HG03571 (cell line): ENCODE results near the gene OSBPL2.

Experiments
- ATAC-seq: cut with Tn5 transposase; IDR thresholded peaks from one replicate; pipeline ENCODE4 v1.9.1; 2021; ENCODE audit not compliant: unreplicated experiment

The OSBPL2 gene

GRCh38 chr20:62333820-62334595 lies 95.7 kb downstream of the OSBPL2 start:
- no peak for ATAC-seq

GRCh38 chr20:62334881-62335280 lies 96.6 kb downstream of the OSBPL2 start:
- no peak for ATAC-seq

GRCh38 chr20:62335532-62335931 lies 97.2 kb downstream of the OSBPL2 start:
- ATAC-seq: no peak

GRCh38 chr20:62336329-62336728 lies 98.0 kb downstream of the OSBPL2 start:
- no peak for ATAC-seq

- ATAC-seq: no peak
Observed at GRCh38 chr20:62336775-62337557, 98.6 kb downstream of the OSBPL2 start.

GRCh38 chr20:62337558-62338293 lies 99.4 kb downstream of the OSBPL2 start:
- peak; percentile 39 for ATAC-seq

GRCh38 chr20:62338294-62338620 lies 99.9 kb downstream of the OSBPL2 start:
- ATAC-seq: no peak

GRCh38 chr20:62339647-62340062 lies 101.3 kb downstream of the OSBPL2 start:
- ATAC-seq: peak; percentile 71

- ATAC-seq: no peak
Observed at GRCh38 chr20:62342910-62343309, 104.6 kb downstream of the OSBPL2 start.

- ATAC-seq: no peak
Observed at GRCh38 chr20:62344092-62344491, 105.8 kb downstream of the OSBPL2 start.

- ATAC-seq: no peak
Observed at GRCh38 chr20:62344782-62345181, 106.5 kb downstream of the OSBPL2 start.
